Stimulated activated CD8-positive, alpha-beta memory T cell treated with anti-CD3 and anti-CD28 coated beads, Interleukin-15, amount 100 ng/mL, for 48 hours (primary cell): ENCODE measurements around the gene ANKRD27.

ENCODE experiments used
- DNase-seq, 2 donors: peaks; one replicate each; pipeline ENCODE4 v3.0.0-alpha.2; 2020; ENCODE audit warnings: low read depth in 2 of 2

Gene ANKRD27

DNA sequence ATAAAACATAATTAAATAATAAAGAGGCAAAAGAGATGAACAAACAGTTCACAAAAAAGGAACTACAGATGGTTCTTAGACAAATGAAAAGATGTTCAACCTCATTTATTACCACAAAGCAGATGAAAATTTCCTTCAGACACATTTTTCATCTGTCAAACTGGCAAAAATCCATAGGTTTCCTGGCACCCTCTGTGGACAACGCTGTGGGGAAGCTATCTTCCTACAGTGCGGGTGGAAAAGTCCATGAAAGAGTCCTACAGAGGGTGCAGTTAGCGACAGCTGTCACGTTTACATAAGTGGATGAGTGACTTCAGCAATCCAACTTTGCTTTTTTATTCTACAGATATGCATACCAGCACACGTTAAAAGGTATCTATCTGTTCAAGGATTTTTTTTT lies 124.3 kb downstream of the ANKRD27 start:
- no peak for DNase-seq
